Left ventricle myocardium inferior (tissue), 1 donor: ENCODE results near the gene AP5B1. TPM values are rescaled to one million over a fixed set of nuclear protein-coding genes. Genes with fewer than 3 reads are reported as not detected.

Source experiments
- DNase-seq: peaks from one replicate; pipeline ENCODE4 v3.0.0-alpha.2; 2020
- H3K27ac ChIP-seq: fragments of 200-600 bp; replicated peaks from 2 replicates; pipeline ENCODE4 v1.8.0; 2021
- H3K27me3 ChIP-seq: fragments of 200-600 bp; 2 replicates; pipeline ENCODE4 v1.8.0; 2021; ENCODE audit warnings: low read depth
- H3K36me3 ChIP-seq: fragments of 200-600 bp; 2 replicates; pipeline ENCODE4 v1.8.0; 2021
- H3K4me1 ChIP-seq: fragments of 200-600 bp; 2 replicates; pipeline ENCODE4 v1.8.0; 2021
- H3K4me3 ChIP-seq: fragments of 200-600 bp; 2 replicates; pipeline ENCODE4 v1.8.0; 2021; ENCODE audit warnings: mild to moderate bottlenecking, moderate library complexity
- H3K9me3 ChIP-seq: fragments of 200-600 bp; replicated peaks from 2 replicates; pipeline ENCODE4 v1.8.0; 2021
- CTCF ChIP-seq: fragments of 200-600 bp; IDR thresholded peaks from 2 replicates; pipeline ENCODE4 v1.8.0; 2021; ENCODE audit warnings: antibody characterized with exemption, mild to moderate bottlenecking, borderline replicate concordance
- intact Hi-C: fragments of 100-400 bp; cut with micrococcal nuclease; formaldehyde crosslinking; loops from one replicate; pipeline ENCODE4 v1.11.0; 2022
- total RNA-seq: library from RNA; stranded (reverse); fragmentation: NEBNext Ultra II Directional; extraction: Animal tissue kit (Norgen Biotek cat#: 25700); gene quantifications from one replicate; pipeline ENCODE4 v1.2.1, GENCODE V29; 2021
- donor health status: DM: no; HTN: yes; CAD: no; lungs with severe emphysema.

Gene AP5B1
- total RNA-seq, 1 donor from 2014 or later, result 5.4 TPM

GRCh38 chr11:65777821-65778361 is 2.9 kb downstream of the AP5B1 start:
- H3K27me3 ChIP-seq, result no peaks in the 10 kb centered on the region
- intact Hi-C loops, result no loop called here
- H3K36me3 ChIP-seq, result peaks cover 22% of the 10 kb centered on the region
- H3K4me3 ChIP-seq, result no peak overlapping the region
- no peak for TF ChIP-seq CTCF
- no peaks in the 10 kb centered on the region for H3K9me3 ChIP-seq
- no peak for DNase-seq
- peaks cover 34% of the 10 kb centered on the region for H3K4me1 ChIP-seq
- H3K27ac ChIP-seq, result no peak overlapping the region

GRCh38 chr11:65777241-65777640 is 3.5 kb downstream of the AP5B1 start:
- DNase-seq, result no peak
- Histone ChIP-seq H3K4me1 (peaks cover 34% of the 10 kb centered on the region), H3K27ac (no peak overlapping the region), H3K9me3 (no peaks in the 10 kb centered on the region), H3K27me3 (no peaks in the 10 kb centered on the region), H3K36me3 (peaks cover 22% of the 10 kb centered on the region), H3K4me3 (no peak overlapping the region)
- no peak for TF ChIP-seq CTCF
- intact Hi-C loops, result no loop called here

GRCh38 chr11:65776710-65777141 is 4.0 kb downstream of the AP5B1 start:
- Histone ChIP-seq H3K27ac (no peak overlapping the region), H3K27me3 (no peaks in the 10 kb centered on the region), H3K4me1 (peaks cover 34% of the 10 kb centered on the region), H3K4me3 (no peak overlapping the region), H3K36me3 (peaks cover 22% of the 10 kb centered on the region), H3K9me3 (no peaks in the 10 kb centered on the region)
- intact Hi-C loops, result no loop called here
- DNase-seq, result no peak
- no peak for TF ChIP-seq CTCF

GRCh38 chr11:65776196-65776595 is 4.6 kb downstream of the AP5B1 start:
- Histone ChIP-seq H3K36me3 (peaks cover 22% of the 10 kb centered on the region), H3K4me3 (no peak overlapping the region), H3K9me3 (no peaks in the 10 kb centered on the region), H3K27ac (no peak overlapping the region), H3K27me3 (no peaks in the 10 kb centered on the region), H3K4me1 (peaks cover 28% of the 10 kb centered on the region)
- TF ChIP-seq CTCF, result no peak
- intact Hi-C loops, result no loop called here
- DNase-seq, result no peak

- intact Hi-C loops, result no loop called here
- no peak for TF ChIP-seq CTCF
Measured at GRCh38 chr11:65774525-65775306, 6.1 kb downstream of the AP5B1 start.

More at GRCh38 chr11:65774525-65775306, 6.1 kb downstream of the AP5B1 start:
- DNase-seq, result no peak
- no peak overlapping the region for H3K27ac ChIP-seq
- H3K9me3 ChIP-seq, result no peaks in the 10 kb centered on the region
- H3K4me3 ChIP-seq, result no peak overlapping the region
- H3K36me3 ChIP-seq, result peaks cover 22% of the 10 kb centered on the region
- peaks cover 18% of the 10 kb centered on the region for H3K4me1 ChIP-seq
- H3K27me3 ChIP-seq, result no peaks in the 10 kb centered on the region
